Panc1 (cell line): ENCODE data around the gene FAM107B.

Experiments
- POLR2AphosphoS5 ChIP-seq: IDR thresholded peaks from 2 replicates; pipeline ENCODE4 v1.6.1; 2012; ENCODE audit warnings: mild to moderate bottlenecking, low read depth, low read length, moderate library complexity
- REST ChIP-seq, 2 experiments: IDR thresholded peaks; 2 replicates each; pipeline ENCODE4 v1.6.1; 2011 to 2012; ENCODE audit warnings: low read depth in 2 of 2, control low read depth in 1 of 2, low read length in 1 of 2, mild to moderate bottlenecking in 1 of 2, moderate library complexity in 1 of 2; ENCODE audit not compliant: insufficient read depth in 1 of 2
- TF ChIP-seq, protein P1 (sequence below): fragments of 450-650 bp; IDR thresholded peaks from 2 replicates; pipeline ENCODE4 v1.5.1; 2017; ENCODE audit warnings: mild to moderate bottlenecking

GRCh38 chr10:14683256-14683655 is 91.4 kb downstream of the FAM107B start:
- TF ChIP-seq, protein P1, sequence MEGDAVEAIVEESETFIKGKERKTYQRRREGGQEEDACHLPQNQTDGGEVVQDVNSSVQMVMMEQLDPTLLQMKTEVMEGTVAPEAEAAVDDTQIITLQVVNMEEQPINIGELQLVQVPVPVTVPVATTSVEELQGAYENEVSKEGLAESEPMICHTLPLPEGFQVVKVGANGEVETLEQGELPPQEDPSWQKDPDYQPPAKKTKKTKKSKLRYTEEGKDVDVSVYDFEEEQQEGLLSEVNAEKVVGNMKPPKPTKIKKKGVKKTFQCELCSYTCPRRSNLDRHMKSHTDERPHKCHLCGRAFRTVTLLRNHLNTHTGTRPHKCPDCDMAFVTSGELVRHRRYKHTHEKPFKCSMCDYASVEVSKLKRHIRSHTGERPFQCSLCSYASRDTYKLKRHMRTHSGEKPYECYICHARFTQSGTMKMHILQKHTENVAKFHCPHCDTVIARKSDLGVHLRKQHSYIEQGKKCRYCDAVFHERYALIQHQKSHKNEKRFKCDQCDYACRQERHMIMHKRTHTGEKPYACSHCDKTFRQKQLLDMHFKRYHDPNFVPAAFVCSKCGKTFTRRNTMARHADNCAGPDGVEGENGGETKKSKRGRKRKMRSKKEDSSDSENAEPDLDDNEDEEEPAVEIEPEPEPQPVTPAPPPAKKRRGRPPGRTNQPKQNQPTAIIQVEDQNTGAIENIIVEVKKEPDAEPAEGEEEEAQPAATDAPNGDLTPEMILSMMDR, result no peak
- TF ChIP-seq REST (IDR thresholded peaks at IDR 0.05; ENCODE audit: insufficient read depth in 1 of 2, low read depth in 2 of 2, low read length in 1 of 2) (no peak), POLR2AphosphoS5 (no peak)
